IMR-90 (cell line): Measurements from ENCODE around the gene ASB13.

Source experiments
- CTCF ChIP-seq: conservative IDR thresholded peaks from 2 replicates; pipeline ENCODE4 v1.5.1; 2012; ENCODE audit warnings: mild to moderate bottlenecking, low read depth, low read length, improper control_type of control experiment
- MXI1 ChIP-seq: IDR thresholded peaks from 2 replicates; pipeline ENCODE4 v1.6.1; 2012; ENCODE audit warnings: low read depth, mild to moderate bottlenecking, low read length, moderate library complexity, borderline replicate concordance
- POLR2A ChIP-seq: IDR thresholded peaks from 2 replicates; pipeline ENCODE4 v1.6.1; 2012; ENCODE audit warnings: mild to moderate bottlenecking, low read depth, low read length
- RAD21 ChIP-seq: IDR thresholded peaks from 2 replicates; pipeline ENCODE4 v1.6.1; 2012; ENCODE audit warnings: low read length, improper control_type of control experiment
- USF2 ChIP-seq: fragments of 150-350 bp; IDR thresholded peaks from 2 replicates; pipeline ENCODE4 v1.6.1; 2017; ENCODE audit warnings: mild to moderate bottlenecking, antibody characterized with exemption, low read length, low read depth
- TF ChIP-seq, protein P1 (sequence below): fragments of 150-350 bp; IDR thresholded peaks from 2 replicates; pipeline ENCODE4 v1.6.1; 2016; ENCODE audit warnings: low read depth, mild to moderate bottlenecking, low read length, moderate library complexity, borderline replicate concordance

DNA sequence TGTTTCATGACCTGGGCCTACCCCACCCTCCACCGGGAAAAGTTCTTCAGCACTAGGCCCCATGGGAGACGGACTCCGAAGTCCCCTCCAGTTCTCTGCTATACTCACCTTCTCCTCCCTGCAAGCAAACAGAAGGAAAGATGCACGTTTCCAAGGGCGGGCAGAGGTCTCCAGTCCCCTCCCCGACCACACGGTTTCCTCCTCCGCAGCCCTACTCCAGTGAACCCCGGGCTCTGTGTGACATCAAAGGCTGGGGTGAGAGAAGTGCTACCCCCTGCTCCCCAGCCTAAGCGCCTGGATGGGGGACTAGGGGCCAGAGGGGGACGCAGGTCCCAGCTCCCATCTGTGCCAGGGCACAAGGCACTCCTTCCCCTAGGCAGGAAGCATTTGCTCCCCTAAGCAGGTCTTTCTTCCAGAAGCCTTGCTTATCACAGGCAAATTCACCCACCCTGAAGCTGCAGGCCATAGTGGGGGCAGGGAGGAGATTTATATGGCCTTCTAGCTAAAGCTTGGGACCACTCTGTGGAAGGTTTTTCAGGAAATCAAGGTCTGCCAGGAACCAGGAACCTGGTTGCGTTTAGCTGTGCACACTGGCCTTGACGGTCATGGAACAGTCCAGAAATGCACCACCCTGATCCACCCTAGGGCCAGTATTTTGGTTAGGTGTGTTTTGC lies 52.8 kb downstream of the ASB13 start:
- TF ChIP-seq CTCF (no peak), POLR2A (no peak), RAD21 (no peak), MXI1 (no peak), USF2 (no peak)
- TF ChIP-seq, protein P1, sequence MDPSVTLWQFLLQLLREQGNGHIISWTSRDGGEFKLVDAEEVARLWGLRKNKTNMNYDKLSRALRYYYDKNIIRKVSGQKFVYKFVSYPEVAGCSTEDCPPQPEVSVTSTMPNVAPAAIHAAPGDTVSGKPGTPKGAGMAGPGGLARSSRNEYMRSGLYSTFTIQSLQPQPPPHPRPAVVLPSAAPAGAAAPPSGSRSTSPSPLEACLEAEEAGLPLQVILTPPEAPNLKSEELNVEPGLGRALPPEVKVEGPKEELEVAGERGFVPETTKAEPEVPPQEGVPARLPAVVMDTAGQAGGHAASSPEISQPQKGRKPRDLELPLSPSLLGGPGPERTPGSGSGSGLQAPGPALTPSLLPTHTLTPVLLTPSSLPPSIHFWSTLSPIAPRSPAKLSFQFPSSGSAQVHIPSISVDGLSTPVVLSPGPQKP = no peak
